Colonic mucosa (tissue), 4 donors: ENCODE measurements around the gene CPZ. TPM values are rescaled to one million over a fixed set of nuclear protein-coding genes. Genes with fewer than 3 reads are reported as not detected.

Source experiments
- DNase-seq: peaks from one replicate; pipeline ENCODE4 v3.0.0-alpha.2; 2020
- H3K27ac ChIP-seq: fragments of 200-600 bp; one replicate; pipeline ENCODE4 v1.8.0; 2021
- H3K27me3 ChIP-seq: fragments of 200-600 bp; one replicate; pipeline ENCODE4 v1.8.0; 2021
- H3K36me3 ChIP-seq: fragments of 200-600 bp; one replicate; pipeline ENCODE4 v1.8.0; 2021
- H3K4me1 ChIP-seq: fragments of 200-600 bp; one replicate; pipeline ENCODE4 v1.8.0; 2021; ENCODE audit warnings: mild to moderate bottlenecking
- H3K4me3 ChIP-seq: fragments of 200-600 bp; one replicate; pipeline ENCODE4 v1.8.0; 2021
- H3K9ac ChIP-seq, 2 donors: one replicate each; pipeline ENCODE4 v1.7.0; 2013; ENCODE audit warnings: control low read depth in 2 of 2, low read depth in 2 of 2, low read length in 2 of 2
- H3K9me3 ChIP-seq: fragments of 200-600 bp; one replicate; pipeline ENCODE4 v1.8.0; 2021
- intact Hi-C: fragments of 100-400 bp; cut with DNase I; formaldehyde crosslinking; loops from one replicate; pipeline ENCODE4 v1.14.1; 2022
- total RNA-seq, 2 donors: library from RNA; stranded (reverse); fragmentation: NEBNext Ultra II Directional in 1 of 2; extraction: Animal tissue kit (Norgen Biotek cat#: 25700) in 1 of 2; gene quantifications; one replicate each; pipeline ENCODE4 v1.2.1, GENCODE V29; 2021
- TF ChIP-seq, protein P1 (sequence below): fragments of 200-600 bp; IDR thresholded peaks from one replicate; pipeline ENCODE4 v1.8.0; 2022; ENCODE audit warnings: antibody characterized with exemption, mild to moderate bottlenecking
- donor health status: healthy.
- donor health status: DM: no; HTN: no; CAD: no.
- donor health status: DM: no; HTN: no; CAD: no.

CPZ gene
- total RNA-seq, 2 donors from 2014 or later: 1.2 to 1.5 TPM

DNA sequence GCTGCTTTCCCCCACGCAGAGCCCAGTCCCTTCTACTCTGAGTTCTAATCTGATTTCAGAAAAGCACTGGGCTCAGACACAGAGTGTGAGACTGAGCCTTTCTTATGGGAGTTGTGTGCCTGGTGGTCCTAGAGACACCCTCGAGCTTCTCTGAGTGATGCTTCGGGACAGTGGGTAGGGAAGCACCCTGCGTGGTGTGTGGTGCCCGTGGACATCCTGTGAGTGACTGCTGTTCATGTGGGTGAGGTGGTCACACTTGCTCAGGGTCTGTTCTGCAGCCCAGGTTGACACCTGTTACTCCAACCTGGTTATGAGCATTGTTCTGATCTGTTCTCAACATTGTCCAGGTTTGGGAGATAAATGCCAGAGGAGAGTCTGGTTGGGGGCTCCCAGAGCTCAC is 6.3 kb upstream of the CPZ start:
- H3K4me1 ChIP-seq: no peaks in the 10 kb centered on the region
- no peak overlapping the region for H3K9ac ChIP-seq
- no peaks in the 10 kb centered on the region for H3K9me3 ChIP-seq
- H3K36me3 ChIP-seq: no peaks in the 10 kb centered on the region
- intact Hi-C loops: no loop called here
- H3K27ac ChIP-seq: no peak overlapping the region
- TF ChIP-seq, protein P1, sequence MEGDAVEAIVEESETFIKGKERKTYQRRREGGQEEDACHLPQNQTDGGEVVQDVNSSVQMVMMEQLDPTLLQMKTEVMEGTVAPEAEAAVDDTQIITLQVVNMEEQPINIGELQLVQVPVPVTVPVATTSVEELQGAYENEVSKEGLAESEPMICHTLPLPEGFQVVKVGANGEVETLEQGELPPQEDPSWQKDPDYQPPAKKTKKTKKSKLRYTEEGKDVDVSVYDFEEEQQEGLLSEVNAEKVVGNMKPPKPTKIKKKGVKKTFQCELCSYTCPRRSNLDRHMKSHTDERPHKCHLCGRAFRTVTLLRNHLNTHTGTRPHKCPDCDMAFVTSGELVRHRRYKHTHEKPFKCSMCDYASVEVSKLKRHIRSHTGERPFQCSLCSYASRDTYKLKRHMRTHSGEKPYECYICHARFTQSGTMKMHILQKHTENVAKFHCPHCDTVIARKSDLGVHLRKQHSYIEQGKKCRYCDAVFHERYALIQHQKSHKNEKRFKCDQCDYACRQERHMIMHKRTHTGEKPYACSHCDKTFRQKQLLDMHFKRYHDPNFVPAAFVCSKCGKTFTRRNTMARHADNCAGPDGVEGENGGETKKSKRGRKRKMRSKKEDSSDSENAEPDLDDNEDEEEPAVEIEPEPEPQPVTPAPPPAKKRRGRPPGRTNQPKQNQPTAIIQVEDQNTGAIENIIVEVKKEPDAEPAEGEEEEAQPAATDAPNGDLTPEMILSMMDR: no peak
- no peaks in the 10 kb centered on the region for H3K27me3 ChIP-seq
- DNase-seq: no peak
- no peak overlapping the region for H3K4me3 ChIP-seq

GRCh38 chr4:8586671-8587468 is 5.7 kb upstream of the CPZ start:
- Histone ChIP-seq H3K4me3 (no peak overlapping the region), H3K27me3 (peaks cover 3% of the 10 kb centered on the region), H3K4me1 (no peaks in the 10 kb centered on the region), H3K27ac (no peak overlapping the region), H3K9ac (no peak overlapping the region), H3K9me3 (no peaks in the 10 kb centered on the region), H3K36me3 (no peaks in the 10 kb centered on the region)
- no peak for DNase-seq
- TF ChIP-seq, protein P1: no peak
- intact Hi-C loops: no loop called here

DNA sequence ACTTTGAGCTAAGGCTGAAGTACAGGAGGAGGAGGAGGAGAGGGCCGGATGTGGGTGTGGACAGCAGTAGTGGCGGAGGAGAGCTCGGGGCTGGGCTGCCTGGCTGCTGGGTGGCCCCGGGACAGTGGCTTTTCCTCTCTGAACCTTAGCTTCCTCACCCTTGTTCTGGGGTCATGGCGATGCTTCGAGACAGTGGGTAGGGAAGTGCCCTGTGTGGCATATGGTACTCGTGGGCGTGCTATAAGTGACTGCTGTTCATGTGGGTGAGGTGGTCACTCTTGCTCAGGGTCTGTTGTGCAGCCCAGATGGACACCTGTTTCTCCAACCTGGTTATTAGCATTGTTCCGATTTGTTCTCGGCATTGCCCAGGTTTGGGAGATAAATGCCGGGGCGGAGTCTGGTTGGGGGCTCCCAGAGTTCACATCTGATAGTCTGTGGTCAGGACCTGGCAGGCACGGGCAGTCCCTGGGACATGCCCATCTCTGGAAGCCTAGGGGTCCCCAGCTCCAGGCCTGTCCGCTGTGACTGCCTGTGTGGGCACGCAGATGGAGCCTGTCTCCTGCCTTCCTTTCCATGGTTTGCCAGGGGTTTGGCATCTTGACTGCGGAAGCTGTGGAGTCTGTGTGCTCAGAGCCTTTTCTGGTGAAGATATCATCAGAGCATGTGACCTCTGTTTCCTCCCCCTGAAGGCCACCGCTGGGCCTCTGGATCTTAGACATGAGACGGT is 4.9 kb upstream of the CPZ start:
- Histone ChIP-seq H3K27me3 (peaks cover 11% of the 10 kb centered on the region), H3K9me3 (no peaks in the 10 kb centered on the region), H3K36me3 (no peaks in the 10 kb centered on the region), H3K27ac (no peak overlapping the region), H3K4me3 (no peak overlapping the region), H3K4me1 (no peaks in the 10 kb centered on the region), H3K9ac (no peak overlapping the region)
- DNase-seq: no peak
- intact Hi-C loops: no loop called here
- TF ChIP-seq, protein P1: no peak

- no peak for DNase-seq
- intact Hi-C loops: no loop called here
- TF ChIP-seq, protein P1: no peak
These were observed 4.4 kb upstream of the CPZ start for GRCh38 chr4:8588196-8588470.

GRCh38 chr4:8589336-8589735 is 3.2 kb upstream of the CPZ start:
- H3K9me3 ChIP-seq: no peaks in the 10 kb centered on the region
- H3K36me3 ChIP-seq: no peaks in the 10 kb centered on the region
- no peaks in the 10 kb centered on the region for H3K4me1 ChIP-seq
- DNase-seq: no peak
- H3K27me3 ChIP-seq: peaks cover 27% of the 10 kb centered on the region
- H3K9ac ChIP-seq: no peak overlapping the region
- no peak overlapping the region for H3K27ac ChIP-seq
- no peak overlapping the region for H3K4me3 ChIP-seq
- TF ChIP-seq, protein P1: no peak
- intact Hi-C loops: no loop called here

More at GRCh38 chr4:8588196-8588470, 4.4 kb upstream of the CPZ start:
- Histone ChIP-seq H3K27me3 (peaks cover 16% of the 10 kb centered on the region), H3K27ac (no peak overlapping the region), H3K36me3 (no peaks in the 10 kb centered on the region), H3K9ac (no peak overlapping the region), H3K4me1 (no peaks in the 10 kb centered on the region), H3K4me3 (no peak overlapping the region), H3K9me3 (no peaks in the 10 kb centered on the region)
